ENCODE results near the gene EIF3J. TPM values are rescaled to one million over a fixed set of nuclear protein-coding genes. Genes with fewer than 3 reads are reported as not detected.

Gene EIF3J
- total RNA-seq, 1 donor from 2014 or later, result 91.1 TPM

DNA sequence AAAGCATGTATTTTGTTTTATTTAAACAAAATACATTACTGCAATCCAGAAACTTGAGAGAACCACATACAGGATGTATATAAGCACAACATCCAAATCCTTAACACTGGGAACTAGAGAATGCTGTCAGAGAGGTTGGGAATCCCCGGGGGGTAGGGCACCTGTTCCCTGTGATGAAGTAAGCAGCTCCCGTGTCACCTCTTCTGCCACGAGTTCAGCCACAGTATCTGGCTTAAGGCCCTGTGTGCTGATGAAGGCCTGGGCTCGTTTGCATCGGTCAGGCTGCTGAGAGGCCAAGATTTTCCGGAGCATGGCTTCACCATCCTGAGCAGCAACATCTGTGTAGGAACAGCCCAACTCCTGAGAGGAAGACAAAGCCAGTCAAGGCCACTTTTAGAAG is 36.4 kb downstream of the EIF3J start:
- TF ChIP-seq, protein P1, sequence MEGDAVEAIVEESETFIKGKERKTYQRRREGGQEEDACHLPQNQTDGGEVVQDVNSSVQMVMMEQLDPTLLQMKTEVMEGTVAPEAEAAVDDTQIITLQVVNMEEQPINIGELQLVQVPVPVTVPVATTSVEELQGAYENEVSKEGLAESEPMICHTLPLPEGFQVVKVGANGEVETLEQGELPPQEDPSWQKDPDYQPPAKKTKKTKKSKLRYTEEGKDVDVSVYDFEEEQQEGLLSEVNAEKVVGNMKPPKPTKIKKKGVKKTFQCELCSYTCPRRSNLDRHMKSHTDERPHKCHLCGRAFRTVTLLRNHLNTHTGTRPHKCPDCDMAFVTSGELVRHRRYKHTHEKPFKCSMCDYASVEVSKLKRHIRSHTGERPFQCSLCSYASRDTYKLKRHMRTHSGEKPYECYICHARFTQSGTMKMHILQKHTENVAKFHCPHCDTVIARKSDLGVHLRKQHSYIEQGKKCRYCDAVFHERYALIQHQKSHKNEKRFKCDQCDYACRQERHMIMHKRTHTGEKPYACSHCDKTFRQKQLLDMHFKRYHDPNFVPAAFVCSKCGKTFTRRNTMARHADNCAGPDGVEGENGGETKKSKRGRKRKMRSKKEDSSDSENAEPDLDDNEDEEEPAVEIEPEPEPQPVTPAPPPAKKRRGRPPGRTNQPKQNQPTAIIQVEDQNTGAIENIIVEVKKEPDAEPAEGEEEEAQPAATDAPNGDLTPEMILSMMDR (conservative IDR thresholded peaks at IDR 0.05), result no peak
- Mint-ChIP-seq H3K9me3 (no peaks in the 10 kb centered on the region), H3K4me1 (ENCODE audit: unreplicated experiment) (no peaks in the 10 kb centered on the region), H3K27ac (no peak overlapping the region), H3K27me3 (no peaks in the 10 kb centered on the region), H3K4me3 (no peak overlapping the region), H3K36me3 (peaks cover 13% of the 10 kb centered on the region)
- DNase-seq (ENCODE audit: extremely low spot score, unreplicated experiment), result no peak

DNA sequence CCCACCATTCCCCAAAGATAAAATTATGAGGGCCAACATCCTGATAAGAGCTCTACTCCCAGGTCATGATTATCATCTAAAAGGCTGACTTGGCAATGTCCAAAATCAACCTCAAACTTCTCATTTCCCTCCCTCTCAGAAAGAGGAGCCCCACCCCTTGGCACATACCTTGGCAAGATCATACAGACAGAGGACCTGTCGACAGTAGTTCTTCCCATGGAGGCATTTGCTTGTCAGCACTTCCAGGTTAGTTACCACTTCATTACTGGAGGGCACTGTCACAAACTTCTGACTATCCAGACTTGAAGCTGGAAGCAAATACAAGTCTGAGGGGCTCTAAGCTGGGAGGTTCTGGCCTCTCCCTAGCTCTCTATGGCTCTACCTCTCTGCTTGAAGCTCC is 37.8 kb downstream of the EIF3J start:
- no peaks in the 10 kb centered on the region for H3K27me3 Mint-ChIP-seq
- TF ChIP-seq, protein P1 (conservative IDR thresholded peaks at IDR 0.05), result no peak
- H3K36me3 Mint-ChIP-seq, result peaks cover 13% of the 10 kb centered on the region
- DNase-seq (ENCODE audit: extremely low spot score, unreplicated experiment), result no peak
- no peak overlapping the region for H3K4me3 Mint-ChIP-seq
- H3K27ac Mint-ChIP-seq, result no peak overlapping the region
- H3K4me1 Mint-ChIP-seq (ENCODE audit: unreplicated experiment), result no peaks in the 10 kb centered on the region
- no peaks in the 10 kb centered on the region for H3K9me3 Mint-ChIP-seq

DNA sequence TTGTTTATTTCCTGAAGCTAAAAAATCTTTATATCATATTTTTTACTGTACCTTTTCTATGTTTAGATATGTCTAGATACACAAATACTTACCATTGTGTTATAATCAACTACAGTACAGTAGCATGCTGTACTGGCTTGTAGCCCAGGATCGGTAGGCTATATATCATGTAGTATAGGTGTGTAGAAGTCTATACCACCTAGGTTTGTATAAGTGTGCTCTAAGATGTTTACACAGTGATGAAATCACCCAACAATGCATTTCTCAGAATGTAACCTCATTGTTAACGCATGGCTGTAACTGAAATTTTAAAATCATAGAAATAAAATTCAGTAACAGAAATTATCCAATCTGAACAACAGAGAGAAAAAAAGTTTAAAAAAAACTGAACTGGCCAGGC is 43.2 kb downstream of the EIF3J start:
- peaks cover 24% of the 10 kb centered on the region for H3K36me3 Mint-ChIP-seq
- H3K27ac Mint-ChIP-seq, result no peak overlapping the region
- DNase-seq (ENCODE audit: extremely low spot score, unreplicated experiment), result no peak
- TF ChIP-seq, protein P1 (conservative IDR thresholded peaks at IDR 0.05), result no peak
- H3K9me3 Mint-ChIP-seq, result no peaks in the 10 kb centered on the region
- H3K27me3 Mint-ChIP-seq, result no peaks in the 10 kb centered on the region
- no peak overlapping the region for H3K4me3 Mint-ChIP-seq
- H3K4me1 Mint-ChIP-seq (ENCODE audit: unreplicated experiment), result no peaks in the 10 kb centered on the region

DNA sequence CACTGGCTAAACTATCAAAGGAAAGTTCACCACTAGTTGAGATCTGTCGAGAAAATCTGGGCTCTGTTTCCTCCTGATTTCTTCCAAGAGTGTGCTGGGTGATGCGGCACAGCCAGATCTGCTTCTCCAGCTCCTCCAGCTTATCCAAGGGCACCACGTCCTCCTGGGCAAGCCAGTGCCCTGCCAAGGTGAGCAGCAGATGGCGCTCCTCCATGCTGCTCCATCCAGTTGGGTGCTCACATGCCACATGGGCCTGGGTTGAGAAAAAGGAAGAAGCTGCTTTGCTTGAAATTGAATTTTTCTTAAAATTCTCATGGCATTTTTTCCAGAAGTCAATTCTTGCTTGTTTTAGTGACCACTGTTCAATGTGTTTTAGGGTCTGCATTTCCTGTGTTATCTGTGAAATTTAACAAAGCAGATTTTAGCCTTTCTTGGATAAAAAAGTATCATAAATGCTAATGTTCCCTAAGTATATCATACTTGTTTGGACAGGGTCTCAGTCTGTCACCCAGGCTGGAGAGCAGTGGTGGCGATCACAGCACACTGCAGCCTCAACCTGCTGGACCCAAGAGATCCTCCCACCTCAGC is 47.3 kb downstream of the EIF3J start:
- Mint-ChIP-seq H3K27me3 (no peaks in the 10 kb centered on the region), H3K27ac (no peak overlapping the region), H3K9me3 (no peaks in the 10 kb centered on the region), H3K36me3 (peaks cover 41% of the 10 kb centered on the region), H3K4me1 (ENCODE audit: unreplicated experiment) (no peaks in the 10 kb centered on the region), H3K4me3 (no peak overlapping the region)
- TF ChIP-seq, protein P1 (conservative IDR thresholded peaks at IDR 0.05), result peak; percentile 44
- no peak for DNase-seq (ENCODE audit: extremely low spot score, unreplicated experiment)

DNA sequence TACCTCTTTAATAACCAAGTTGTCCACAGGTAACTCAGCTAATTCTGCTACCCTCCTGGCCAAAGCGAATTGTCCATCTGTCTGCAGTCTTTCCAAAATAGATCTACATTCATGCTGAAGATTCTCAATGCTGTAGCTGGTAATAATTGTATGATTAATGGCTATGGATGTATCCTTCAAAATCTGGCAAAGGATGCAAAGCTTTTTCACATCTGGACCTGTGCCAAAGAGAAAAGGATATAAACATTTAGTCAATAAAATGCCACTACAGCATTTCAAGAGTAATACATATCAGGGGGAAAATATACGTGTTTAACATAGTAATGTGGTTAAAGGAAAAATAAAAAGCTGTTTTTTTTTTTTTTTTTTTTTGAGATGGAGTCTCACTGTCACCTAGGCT is 48.7 kb downstream of the EIF3J start:
- no peak for DNase-seq (ENCODE audit: extremely low spot score, unreplicated experiment)
- Mint-ChIP-seq H3K4me1 (ENCODE audit: unreplicated experiment) (no peaks in the 10 kb centered on the region), H3K27me3 (no peaks in the 10 kb centered on the region), H3K27ac (no peak overlapping the region), H3K36me3 (peaks cover 46% of the 10 kb centered on the region), H3K4me3 (no peak overlapping the region), H3K9me3 (no peaks in the 10 kb centered on the region)
- TF ChIP-seq, protein P1 (conservative IDR thresholded peaks at IDR 0.05), result no peak

DNA sequence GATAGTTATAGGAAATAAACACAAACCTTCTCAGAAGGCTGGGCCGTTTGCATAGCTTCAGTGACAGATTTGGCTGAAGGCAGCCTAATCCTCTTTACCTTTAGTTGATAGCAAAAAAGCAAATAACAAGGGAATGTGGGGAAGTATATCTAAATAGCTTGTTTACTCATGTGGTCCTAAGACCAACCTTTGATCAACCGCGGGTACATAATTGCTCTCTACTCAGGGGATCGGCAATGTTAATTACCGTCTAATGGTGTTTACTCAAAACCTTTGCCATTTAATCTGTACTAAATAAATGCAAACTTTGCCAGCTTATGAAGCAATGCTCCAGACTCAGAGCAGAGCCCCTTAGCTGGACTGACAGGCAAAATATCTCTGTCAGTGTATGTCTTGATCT is 51.6 kb downstream of the EIF3J start:
- DNase-seq (ENCODE audit: extremely low spot score, unreplicated experiment), result no peak
- Mint-ChIP-seq H3K27ac (no peak overlapping the region), H3K36me3 (peaks cover 42% of the 10 kb centered on the region), H3K4me1 (ENCODE audit: unreplicated experiment) (no peaks in the 10 kb centered on the region), H3K27me3 (no peaks in the 10 kb centered on the region), H3K4me3 (no peak overlapping the region), H3K9me3 (no peaks in the 10 kb centered on the region)
- TF ChIP-seq, protein P1 (conservative IDR thresholded peaks at IDR 0.05), result no peak

Data from type B pancreatic cell (in vitro differentiated cells).